Heart left ventricle (tissue), 13 donors: ENCODE data around the gene PI4KA.
"Not testable (repeated sequence)": the region's sequence is repeated elsewhere in the genome, so short reads cannot be mapped to it uniquely, and the experiment has no call there.

Source experiments
- CTCF ChIP-seq, 12 donors: fragments of 200-600 bp; sonication (generic) in 4 of 12; IDR thresholded peaks; one replicate each; pipeline versions ENCODE4 v1.5.0 to v1.8.0; 2018 to 2022; ENCODE audit warnings: antibody characterized with exemption in 12 of 12, mild to moderate bottlenecking in 5 of 12
- POLR2A ChIP-seq, 2 donors: fragments of 450-650 bp; IDR thresholded peaks; one replicate each; pipeline ENCODE4 v1.6.1; 2017; ENCODE audit warnings: antibody characterized with exemption in 2 of 2, mild to moderate bottlenecking in 2 of 2, moderate library complexity in 2 of 2
- donor health status: ischemic (EF 13 %, LVEDD 7.1; RV severe dilation, severe dysfunction).
- donor health status: DM: no; HTN: yes; CAD: no.
- donor health status: DM: no; HTN: no; CAD: no.
- donor health status: ischemic (EF 25% LVEDD 6.9; RV normal size, moderate dysfunction).
- donor health status: ischemic (EF 25% LVEDD 5.7; RV mildly dilated, moderate dysfunction).
- donor health status: ischemic (EF 35%, LVEDD 5.7; RV mildly dilated, moderate dysfunction).
- donor health status: nonischemic (EF 11% LVEDD 7.7; RV severe dilation, severe dysfunction).
- donor health status: DM: yes; HTN: yes; CAD: no.
- donor health status: PGD.
- donor health status: ischemic (EF 29% LVEDD 5.4; RV normal size, mild dysfunction).
- donor health status: nonischemic (EF 23%, LVEDD 6.1; RV moderate dilation, normal function).

- not testable (repeated sequence) for TF ChIP-seq POLR2A, CTCF (IDR thresholded peaks at IDR 0.05)
These were observed 42.8 kb upstream of the PI4KA start for GRCh38 chr22:20901093-20902033.
